Muscle of leg (tissue), 11 donors: ENCODE results near the gene DCST2. TPM values are rescaled to one million over a fixed set of nuclear protein-coding genes. Genes with fewer than 3 reads are reported as not detected.
"Not testable (repeated sequence)": the region's sequence is repeated elsewhere in the genome, so short reads cannot be mapped to it uniquely, and the experiment has no call there.

Source experiments
- DNase-seq: peaks from one replicate; pipeline ENCODE4 v3.0.0; 2013
- H3K27ac ChIP-seq: one replicate; pipeline ENCODE4 v1.5.1; 2013; ENCODE audit warnings: mild to moderate bottlenecking, low read length, control low read depth
- H3K27me3 ChIP-seq: one replicate; pipeline ENCODE4 v1.6.1; 2013; ENCODE audit warnings: low read length; ENCODE audit not compliant: control insufficient read depth, insufficient read depth
- H3K36me3 ChIP-seq: one replicate; pipeline ENCODE4 v1.6.1; 2013; ENCODE audit warnings: low read length; ENCODE audit not compliant: control insufficient read depth, insufficient read depth
- H3K4me1 ChIP-seq: one replicate; pipeline ENCODE4 v1.6.1; 2013; ENCODE audit warnings: low read length; ENCODE audit not compliant: control insufficient read depth, insufficient read depth
- H3K4me3 ChIP-seq: one replicate; pipeline ENCODE4 v1.5.1; 2013; ENCODE audit warnings: low read length, control low read depth
- H3K9me3 ChIP-seq: replicated peaks from 2 replicates; pipeline ENCODE4 v1.6.1; 2013; ENCODE audit warnings: low read depth, low read length; ENCODE audit not compliant: control insufficient read depth
- WGBS: methylation state at CpG from one replicate; pipeline ENCODE4 v1.1.5; 2013; ENCODE audit warnings: missing lambda C conversion rate; ENCODE audit not compliant: insufficient coverage; 5-methylcytosine and 5-hydroxymethylcytosine counted together
- polyA plus RNA-seq, 8 donors: library from polyadenylated mRNA; unstranded; fragments of 120-200 nt; gene quantifications; one replicate each; pipeline versions ENCODE4 v1.2.1 to v1.2.3, GENCODE V29; 2013; ENCODE audit warnings: inconsistent platforms in 1 of 8, low replicate concordance in 1 of 8; ENCODE audit not compliant: insufficient read length in 8 of 8, insufficient read depth in 1 of 8
- total RNA-seq: library from RNA; stranded (reverse); fragments of 120-200 nt; gene quantifications from one replicate; pipeline ENCODE4 v1.2.4, GENCODE V29; 2013

Gene DCST2
- total and polyA plus RNA-seq, 9 donors: 0.49 to 1.6 (median 0.78) TPM

- Histone ChIP-seq H3K4me1 (peaks cover 10% of the 10 kb centered on the region), H3K36me3 (peaks cover 39% of the 10 kb centered on the region), H3K27me3 (no peaks in the 10 kb centered on the region), H3K9me3 (no peaks in the 10 kb centered on the region), H3K27ac (no peak overlapping the region), H3K4me3 (no peak overlapping the region)
- 48% methylated on average over 3 of the region's 6 CpGs for WGBS
- no peak for DNase-seq
Observed at GRCh38 chr1:154987326-154987725, 46.3 kb downstream of the DCST2 start.

GRCh38 chr1:154986736-154987135, 46.8 kb downstream of the DCST2 start:
- WGBS: 100% methylated on average over 1 of the region's 4 CpGs
- H3K36me3 ChIP-seq: peaks cover 39% of the 10 kb centered on the region

GRCh38 chr1:154983776-154984466, 49.7 kb downstream of the DCST2 start:
- Histone ChIP-seq H3K4me1 (peaks cover 11% of the 10 kb centered on the region), H3K4me3 (peak overlapping the region; percentile 62), H3K27me3 (no peaks in the 10 kb centered on the region), H3K27ac (no peak overlapping the region), H3K36me3 (peaks cover 26% of the 10 kb centered on the region), H3K9me3 (no peaks in the 10 kb centered on the region)
- DNase-seq: no peak
- WGBS: 4% methylated on average over 12 of the region's 17 CpGs

More at GRCh38 chr1:154986736-154987135, 46.8 kb downstream of the DCST2 start:
- H3K27me3 ChIP-seq, H3K27ac ChIP-seq, H3K9me3 ChIP-seq, H3K4me3 ChIP-seq, DNase-seq: not testable (repeated sequence)
- peaks cover 11% of the 10 kb centered on the region for H3K4me1 ChIP-seq

DNA sequence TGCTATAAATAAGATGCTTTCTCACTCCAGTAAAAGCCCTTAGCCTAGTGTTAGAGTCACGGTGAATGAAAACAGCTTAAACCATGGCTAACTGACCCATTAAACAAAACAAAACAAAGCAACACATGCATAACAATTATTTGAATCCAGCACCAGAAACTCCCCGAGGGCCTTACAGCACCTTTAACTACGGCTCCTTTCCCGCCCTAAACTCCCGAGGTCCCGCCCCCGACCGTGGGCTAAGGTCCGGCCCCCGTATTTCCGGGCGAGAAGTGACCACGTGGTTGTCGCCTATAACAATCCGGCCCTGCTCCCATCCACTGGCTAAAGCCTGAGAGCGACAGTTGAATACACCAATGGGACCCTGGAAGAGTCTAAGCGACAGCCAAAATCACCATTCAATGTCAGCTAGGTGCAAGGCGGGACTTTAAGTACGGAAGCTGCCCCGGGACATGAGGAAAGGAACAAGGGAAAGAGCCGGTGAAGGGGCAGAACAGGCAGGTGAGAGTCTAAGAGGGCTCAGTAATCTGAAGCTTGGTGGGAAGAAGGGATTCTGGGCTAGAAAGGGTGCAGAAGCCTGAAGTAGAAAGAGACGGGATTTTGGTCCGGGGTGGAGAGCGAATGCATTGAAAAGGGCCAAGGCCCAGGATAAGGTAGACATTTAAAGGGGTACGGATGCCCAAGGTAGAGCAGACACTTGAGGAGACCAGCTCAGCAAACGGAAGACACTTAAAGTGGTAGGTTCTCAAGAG, 50.5 kb downstream of the DCST2 start, which contains the start of gene FLAD1:
TSS of gene FLAD1 (plus strand) at position 448 of the 752 bp plus-strand sequence. CDS start 351 bp downstream, outside the sequence.
- Histone ChIP-seq H3K4me3 (peak within 1 kb of the TSS; percentile 62), H3K27ac (peak within 1 kb of the TSS; percentile 66), H3K4me1 (peaks cover 11% of the 10 kb centered on the region), H3K36me3 (peaks cover 23% of the 10 kb centered on the region), H3K9me3 (no peaks in the 10 kb centered on the region), H3K27me3 (no peaks in the 10 kb centered on the region)
- peak; percentile 100 for DNase-seq
- WGBS: under 1% methylated on average over 20 of the region's 26 CpGs

- WGBS: no CpG with 5 or more reads among the region's 6 CpGs
- no peak for DNase-seq
- Histone ChIP-seq H3K4me1 (peaks cover 11% of the 10 kb centered on the region), H3K36me3 (peaks cover 21% of the 10 kb centered on the region), H3K27ac (no peak overlapping the region), H3K27me3 (no peaks in the 10 kb centered on the region), H3K4me3 (peak overlapping the region; percentile 38), H3K9me3 (no peaks in the 10 kb centered on the region)
Observed at GRCh38 chr1:154982341-154982740, 51.2 kb downstream of the DCST2 start.

GRCh38 chr1:154978360-154978759, 55.2 kb downstream of the DCST2 start:
- H3K9me3 ChIP-seq: no peaks in the 10 kb centered on the region
- H3K36me3 ChIP-seq: peaks cover 18% of the 10 kb centered on the region
- peaks cover 11% of the 10 kb centered on the region for H3K4me1 ChIP-seq
- H3K4me3 ChIP-seq: no peak overlapping the region
- no CpG with 5 or more reads among the region's 3 CpGs for WGBS
- DNase-seq: no peak
- H3K27ac ChIP-seq: no peak overlapping the region
- H3K27me3 ChIP-seq: no peaks in the 10 kb centered on the region

GRCh38 chr1:154977762-154978161, 55.8 kb downstream of the DCST2 start:
- H3K27ac ChIP-seq, H3K9me3 ChIP-seq, H3K27me3 ChIP-seq, DNase-seq, H3K4me3 ChIP-seq: not testable (repeated sequence)
- H3K36me3 ChIP-seq: peaks cover 18% of the 10 kb centered on the region
- peaks cover 17% of the 10 kb centered on the region for H3K4me1 ChIP-seq
- no CpG with 5 or more reads among the region's 3 CpGs for WGBS

- 0% methylated on average over 2 of the region's 24 CpGs for WGBS
- H3K27me3 ChIP-seq: no peaks in the 10 kb centered on the region
- H3K36me3 ChIP-seq: peaks cover 18% of the 10 kb centered on the region
- no peaks in the 10 kb centered on the region for H3K9me3 ChIP-seq
- H3K4me3 ChIP-seq: peak overlapping the region; percentile 79
- H3K27ac ChIP-seq: peak overlapping the region; percentile 99
- DNase-seq: peak; percentile 80
- peaks cover 32% of the 10 kb centered on the region for H3K4me1 ChIP-seq
Observed at GRCh38 chr1:154975409-154976059, 58.0 kb downstream of the DCST2 start.

DNA sequence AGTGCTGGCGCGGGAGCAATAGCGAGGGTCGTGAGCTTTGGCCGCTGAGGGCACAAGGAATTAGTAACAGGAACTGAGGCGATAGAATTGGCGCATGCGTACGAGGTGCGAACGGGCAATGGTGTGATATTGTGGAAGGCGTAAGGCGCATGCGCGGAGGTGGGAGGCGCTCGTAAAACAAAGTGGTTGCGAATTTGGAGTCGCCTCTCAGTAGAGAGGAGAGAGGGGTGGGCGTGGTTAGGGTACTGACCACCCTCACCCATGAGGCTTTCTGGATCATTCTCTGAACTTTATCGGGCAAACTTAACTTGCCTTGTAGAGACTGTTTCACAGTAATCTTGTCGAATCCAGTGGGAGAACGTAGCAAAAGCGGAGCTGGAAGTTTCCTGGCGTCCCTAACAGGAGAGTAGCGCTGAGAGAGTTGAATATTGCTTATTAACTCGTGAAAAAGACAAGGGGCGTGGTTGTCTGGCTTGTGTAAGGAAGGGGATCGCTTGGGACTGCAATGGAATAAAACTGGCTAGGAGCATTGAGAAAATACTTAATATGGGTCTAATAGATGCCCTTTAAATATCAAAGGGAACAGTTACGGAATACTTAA, 58.7 kb downstream of the DCST2 start:
- under 1% methylated on average over 24 of the region's 30 CpGs for WGBS
- Histone ChIP-seq H3K4me3 (peak overlapping the region; percentile 79), H3K36me3 (peaks cover 18% of the 10 kb centered on the region), H3K9me3 (no peaks in the 10 kb centered on the region), H3K27ac (peak overlapping the region; percentile 99), H3K27me3 (no peaks in the 10 kb centered on the region), H3K4me1 (peaks cover 39% of the 10 kb centered on the region)
- peak; percentile 99 for DNase-seq
